H1 (cell line): ENCODE measurements around the gene DGKZ. TPM values are rescaled to one million over a fixed set of nuclear protein-coding genes. Genes with fewer than 3 reads are reported as not detected.

Experiments used
- CTCF ChIA-PET: fragments of 300-600 bp; sonication (Branson Sonifier 250); formaldehyde crosslinking; loops from one replicate; lab custom pipeline; 2021; ENCODE audit not compliant: partially characterized antibody; lab: Charles Lee
- POLR2A ChIA-PET: fragments of 300-600 bp; sonication (Branson Sonifier 250); formaldehyde crosslinking; loops from one replicate; lab custom pipeline; 2021; ENCODE audit warnings: inconsistent platforms; ENCODE audit not compliant: partially characterized antibody; lab: Charles Lee
- DNase-seq, 2 experiments: peaks; one replicate each; pipeline versions ENCODE4 v3.0.0 to v3.0.0-alpha.2; 2010 to 2022; ENCODE audit warnings: low spot score in 2 of 2, low read depth in 1 of 2, mixed read lengths in 1 of 2
- FAIRE-seq: peaks from 2 replicates; lab custom pipeline; 2011; peaks lifted over from hg19 to GRCh38; lab: Jason Lieb, UNC
- H2AFZ ChIP-seq: 2 replicates; pipeline ENCODE4 v1.8.1; 2012; ENCODE audit warnings: low read length, inconsistent platforms
- H2AK5ac ChIP-seq: 2 replicates; pipeline ENCODE4 v1.6.1; 2013; ENCODE audit warnings: low read depth, low read length
- H2BK120ac ChIP-seq: replicated peaks from 2 replicates; pipeline ENCODE3; 2013; ENCODE audit warnings: low read depth, low read length, inconsistent platforms
- H2BK12ac ChIP-seq: 2 replicates; pipeline ENCODE4 v1.6.1; 2013; ENCODE audit warnings: low read depth, low read length
- H2BK15ac ChIP-seq: 2 replicates; pipeline ENCODE4 v1.6.1; 2013; ENCODE audit warnings: low read length
- H2BK20ac ChIP-seq: 2 replicates; pipeline ENCODE4 v1.6.1; 2013; ENCODE audit warnings: low read length
- H2BK5ac ChIP-seq: 2 replicates; pipeline ENCODE4 v1.6.1; 2013; ENCODE audit warnings: low read depth, low read length
- H3K14ac ChIP-seq: 2 replicates; pipeline ENCODE4 v1.6.1; 2013; ENCODE audit warnings: inconsistent platforms; ENCODE audit not compliant: insufficient read length
- H3K18ac ChIP-seq: 2 replicates; pipeline ENCODE4 v1.6.1; 2013; ENCODE audit warnings: low read length; ENCODE audit errors: extremely low read depth
- H3K23ac ChIP-seq: 2 replicates; pipeline ENCODE4 v1.6.1; 2013; ENCODE audit warnings: inconsistent platforms; ENCODE audit not compliant: insufficient read length
- H3K23me2 ChIP-seq: 2 replicates; pipeline ENCODE4 v1.6.1; 2013; ENCODE audit warnings: low read depth, low read length
- H3K27ac ChIP-seq: 2 replicates; pipeline ENCODE4 v1.6.1; 2011; ENCODE audit warnings: low read depth, low read length, inconsistent platforms
- H3K27me3 ChIP-seq, 4 experiments: replicated peaks in 1 of 4; 1 replicate in 1 of 4; 2 replicates in 3 of 4; pipeline versions ENCODE4 v1.6.1 to v1.8.1; 2011 to 2013; ENCODE audit warnings: low read length in 3 of 4, mild to moderate bottlenecking in 3 of 4, inconsistent platforms in 2 of 4, mixed read lengths in 2 of 4, moderate library complexity in 1 of 4; ENCODE audit not compliant: control insufficient read depth in 3 of 4, insufficient read depth in 3 of 4; ENCODE audit errors: extremely low read depth in 1 of 4
- H3K36me3 ChIP-seq, 4 experiments: 2 replicates each; pipeline versions ENCODE4 v1.6.1 to v1.8.1; 2011 to 2013; ENCODE audit warnings: mild to moderate bottlenecking in 4 of 4, low read length in 3 of 4, moderate library complexity in 2 of 4, control low read depth in 1 of 4, inconsistent platforms in 1 of 4; ENCODE audit not compliant: insufficient read depth in 4 of 4, control insufficient read depth in 2 of 4
- H3K4ac ChIP-seq: replicated peaks from 2 replicates; pipeline ENCODE3; 2013; ENCODE audit warnings: low read length, low read depth, mixed read lengths, inconsistent platforms; ENCODE audit not compliant: insufficient read length
- H3K4me1 ChIP-seq, 4 experiments: replicated peaks in 1 of 4; 1 replicate in 1 of 4; 2 replicates in 3 of 4; pipeline versions ENCODE4 v1.6.1 to v1.8.1; 2011 to 2013; ENCODE audit warnings: low read length in 3 of 4, inconsistent platforms in 2 of 4, mixed read lengths in 1 of 4; ENCODE audit not compliant: insufficient read depth in 4 of 4, control insufficient read depth in 3 of 4
- H3K4me2 ChIP-seq, 2 experiments: 2 replicates each; pipeline versions ENCODE4 v1.6.1 to v1.8.1; 2011 to 2013; ENCODE audit warnings: low read depth in 2 of 2, low read length in 2 of 2, control low read depth in 1 of 2, inconsistent platforms in 1 of 2, mild to moderate bottlenecking in 1 of 2; ENCODE audit not compliant: insufficient read depth in 1 of 2
- H3K4me3 ChIP-seq, 4 experiments: fragments of 200-600, 300-600 bp in 1 of 4; sonication (generic), shearing (Covaris generic), sonication (Bioruptor Twin) in 1 of 4; 2 replicates each; pipeline versions ENCODE4 v1.5.1 to v1.8.1; 2011 to 2016; ENCODE audit warnings: low read length in 4 of 4, low read depth in 3 of 4, control low read depth in 2 of 4, inconsistent platforms in 2 of 4, mild to moderate bottlenecking in 2 of 4, mixed read lengths in 1 of 4, moderate library complexity in 1 of 4; ENCODE audit not compliant: insufficient read depth in 2 of 4; ENCODE audit errors: extremely low read depth in 1 of 4
- H3K56ac ChIP-seq: replicated peaks from 2 replicates; pipeline ENCODE3; 2013; ENCODE audit warnings: low read depth, mild to moderate bottlenecking, mixed read lengths, low read length, inconsistent platforms; ENCODE audit not compliant: insufficient read length
- H3K79me1 ChIP-seq: 2 replicates; pipeline ENCODE4 v1.6.1; 2013; ENCODE audit warnings: low read depth, low read length, control low read depth
- H3K79me2 ChIP-seq, 2 experiments: 2 replicates each; pipeline versions ENCODE4 v1.6.1 to v1.8.1; 2012 to 2013; ENCODE audit warnings: low read length in 2 of 2, mild to moderate bottlenecking in 2 of 2, inconsistent platforms in 1 of 2; ENCODE audit not compliant: insufficient read depth in 2 of 2, control insufficient read depth in 1 of 2
- H3K9ac ChIP-seq, 4 experiments: replicated peaks in 1 of 4; 1 replicate in 1 of 4; 2 replicates in 3 of 4; pipeline versions ENCODE4 v1.6.1 to v1.8.1; 2011 to 2013; ENCODE audit warnings: low read depth in 3 of 4, low read length in 3 of 4, control low read depth in 2 of 4, mild to moderate bottlenecking in 2 of 4, moderate library complexity in 2 of 4, inconsistent platforms in 1 of 4; ENCODE audit errors: extremely low read depth in 1 of 4
- H3K9me3 ChIP-seq, 2 experiments: 2 replicates each; pipeline versions ENCODE4 v1.6.1 to v1.8.1; 2012 to 2013; ENCODE audit warnings: mild to moderate bottlenecking in 2 of 2, moderate library complexity in 2 of 2, control low read depth in 1 of 2, inconsistent platforms in 1 of 2, low read depth in 1 of 2, low read length in 1 of 2, mixed read lengths in 1 of 2; ENCODE audit not compliant: insufficient read depth in 2 of 2
- H4K20me1 ChIP-seq, 2 experiments: replicated peaks in 1 of 2; 2 replicates each; pipeline versions ENCODE3 to v1.8.1; 2011 to 2013; ENCODE audit warnings: inconsistent platforms in 2 of 2, low read length in 2 of 2, mild to moderate bottlenecking in 1 of 2; ENCODE audit not compliant: insufficient read depth in 2 of 2, control insufficient read depth in 1 of 2
- H4K5ac ChIP-seq: 2 replicates; pipeline ENCODE4 v1.6.1; 2013; ENCODE audit warnings: low read length, low read depth, mixed read lengths, inconsistent platforms; ENCODE audit not compliant: insufficient read length
- H4K8ac ChIP-seq: 2 replicates; pipeline ENCODE4 v1.8.0; 2013; ENCODE audit warnings: mild to moderate bottlenecking, moderate library complexity, low read length, inconsistent platforms; ENCODE audit not compliant: insufficient read depth; ENCODE audit errors: extremely low read depth
- H4K91ac ChIP-seq: replicated peaks from 2 replicates; pipeline ENCODE3; 2013; ENCODE audit warnings: low read length, mixed read lengths, inconsistent platforms; ENCODE audit not compliant: insufficient read length
- BCL11A ChIP-seq, 2 experiments: IDR thresholded peaks; one replicate each; pipeline ENCODE4 v1.6.1; 2011; ENCODE audit warnings: low read depth in 2 of 2, low read length in 2 of 2, mild to moderate bottlenecking in 2 of 2
- CBX8 ChIP-seq: fragments of 300-800, 300-1000 bp; sonication (generic); IDR thresholded peaks from 2 replicates; pipeline ENCODE4 v1.7.1; 2016; ENCODE audit warnings: low read depth, low read length, borderline replicate concordance
- FOSL1 ChIP-seq: IDR thresholded peaks from 2 replicates; pipeline ENCODE4 v1.6.1; 2011; ENCODE audit warnings: mild to moderate bottlenecking, low read depth, low read length, moderate library complexity; ENCODE audit not compliant: insufficient read depth
- HDAC2 ChIP-seq, 2 experiments: fragments of 300-600 bp in 1 of 2; sonication (generic) in 1 of 2; IDR thresholded peaks; 2 replicates each; pipeline ENCODE4 v1.6.1; 2011 to 2012; ENCODE audit warnings: low read depth in 2 of 2, low read length in 2 of 2, mild to moderate bottlenecking in 2 of 2, moderate library complexity in 2 of 2, borderline replicate concordance in 1 of 2, inconsistent platforms in 1 of 2
- KDM5A ChIP-seq: fragments of 200-600 bp; IDR thresholded peaks from 2 replicates; pipeline ENCODE4 v1.7.1; 2012; ENCODE audit warnings: mild to moderate bottlenecking, low read length, inconsistent platforms, mixed read lengths
- PHF8 ChIP-seq: fragments of 200-600 bp; sonication (generic); conservative IDR thresholded peaks from 2 replicates; pipeline ENCODE4 v1.7.1; 2012; ENCODE audit warnings: low read depth, mild to moderate bottlenecking, inconsistent platforms, low read length, moderate library complexity
- RNF2 ChIP-seq: fragments of 200-900, 300-1000 bp; sonication (generic); IDR thresholded peaks from 2 replicates; pipeline ENCODE4 v1.7.1; 2016; ENCODE audit warnings: borderline replicate concordance, low read depth, mild to moderate bottlenecking, antibody characterized with exemption, low read length; ENCODE audit not compliant: poor library complexity, severe bottlenecking; ENCODE audit errors: missing control alignments
- SP1 ChIP-seq: IDR thresholded peaks from 2 replicates; pipeline ENCODE4 v1.6.1; 2011; ENCODE audit warnings: low read depth, low read length
- SP4 ChIP-seq: IDR thresholded peaks from 2 replicates; pipeline ENCODE4 v1.6.1; 2012; ENCODE audit warnings: low read length, inconsistent platforms
- TBP ChIP-seq: IDR thresholded peaks from 2 replicates; pipeline ENCODE4 v1.6.1; 2011; ENCODE audit warnings: low read depth, low read length, improper control_type of control experiment
- ZNF274 ChIP-seq: IDR thresholded peaks from 2 replicates; pipeline ENCODE4 v1.7.0; 2012; ENCODE audit warnings: low read length, borderline replicate concordance; ENCODE audit errors: extremely low read depth
- WGBS, 2 experiments: shearing (Covaris generic) in 1 of 2; methylation state at CpG; one replicate each; pipeline versions ENCODE4 v1.1.6 to v1.1.7; 2013 to 2015; ENCODE audit warnings: low lambda C conversion rate in 2 of 2, mixed read lengths in 2 of 2, inconsistent platforms in 1 of 2, low coverage in 1 of 2, missing lambda C conversion rate in 1 of 2; ENCODE audit not compliant: insufficient replicate concordance in 2 of 2, insufficient coverage in 1 of 2, insufficient read length in 1 of 2; ENCODE audit errors: extremely low coverage in 1 of 2, missing lambda C conversion rate in 1 of 2; 5-methylcytosine and 5-hydroxymethylcytosine counted together
- polyA plus RNA-seq, 7 experiments: library from polyadenylated mRNA; depleted of rRNA in 3 of 7; stranded (reverse) in 5 of 7; unstranded in 2 of 7; fragments of >200 nt in 5 of 7; fragments of 200-250 nt in 2 of 7; gene quantifications; 1 replicate in 5 of 7; 2 replicates in 1 of 7; 4 replicates in 1 of 7; pipeline versions ENCODE4 v1.2.1 to v1.2.3, GENCODE V29; 2011 to 2013; ENCODE audit warnings: missing spikeins in 2 of 7, mixed read lengths in 2 of 7
- total RNA-seq: library from RNA; stranded (reverse); fragmentation: NEBNext Ultra II Directional; extraction: Animal tissue kit (Norgen Biotek cat#: 25700); gene quantifications from 2 replicates; pipeline ENCODE4 v1.2.1, GENCODE V29; 2021
- TF ChIP-seq, protein P1 (sequence below): IDR thresholded peaks from 2 replicates; pipeline ENCODE4 v1.6.1; 2012; ENCODE audit warnings: inconsistent platforms

The DGKZ gene
- total and polyA plus RNA-seq, 2 of the 8 experiments (the other 6 are each of a cell fraction or from before 2014, with no cell fraction given), result 84.4 to 184 TPM

DNA sequence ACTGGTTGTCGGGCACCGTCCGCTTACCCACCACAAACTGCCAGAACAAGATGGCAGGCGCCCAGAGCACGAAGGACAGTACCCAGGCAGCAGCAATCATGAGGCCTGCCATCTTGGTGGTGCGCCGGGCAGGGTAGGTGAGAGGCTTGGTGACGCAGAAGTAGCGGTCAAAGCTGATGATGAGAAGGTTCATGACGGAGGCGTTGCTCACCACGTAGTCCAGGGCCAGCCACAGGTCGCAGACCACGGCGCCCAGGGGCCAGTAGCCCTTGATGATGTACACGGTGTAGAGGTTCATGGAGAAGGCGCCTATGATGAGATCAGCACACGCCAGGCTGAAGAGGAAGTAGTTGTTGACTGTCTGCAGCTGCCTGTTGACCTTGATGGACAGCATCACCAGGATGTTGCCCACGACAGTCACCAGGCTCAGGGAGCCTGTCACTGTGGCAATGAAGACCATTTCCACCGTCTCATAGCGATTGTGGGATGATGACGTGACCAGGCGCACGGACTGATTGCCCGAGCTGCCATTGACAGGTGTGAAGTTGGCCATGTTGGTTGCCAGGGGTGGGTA lies 38.8 kb downstream of the DGKZ start:
- Histone ChIP-seq H2BK5ac (no peak overlapping the region), H3K14ac (no peak overlapping the region), H3K36me3 (peaks cover 0 to 4% (median 0%) of the 10 kb centered on the region in 4 experiments; a peak in 2 of 8 replicates), H2AFZ (no peak overlapping the region), H3K79me2 (no peaks in the 10 kb centered on the region; a peak in 1 of 4 replicates), H2BK120ac (no peak overlapping the region), H3K9me3 (no peaks in the 10 kb centered on the region; a peak in 1 of 4 replicates), H2BK20ac (no peak overlapping the region), H3K4me3 (no peak overlapping the region), H3K23ac (no peak overlapping the region), H2BK15ac (no peak overlapping the region), H3K23me2 (peaks cover 16% of the 10 kb centered on the region; the same call in 1 of the 2 replicates), H3K9ac (no peak overlapping the region), H4K91ac (no peak overlapping the region), H3K56ac (no peak overlapping the region), H3K4me2 (no peak overlapping the region), H4K5ac (no peak overlapping the region), H3K4me1 (peaks cover 3 to 25% (median 21%) of the 10 kb centered on the region in 4 experiments), H3K79me1 (no peaks in the 10 kb centered on the region), H2BK12ac (no peak overlapping the region), H3K18ac (no peak overlapping the region), H4K20me1 (peaks cover 5 to 24% of the 10 kb centered on the region in 2 experiments), H4K8ac (no peak overlapping the region; the same call in 1 of the 2 replicates), H2AK5ac (no peak overlapping the region), H3K27ac (no peak overlapping the region), H3K27me3 (peaks cover 16 to 40% (median 33%) of the 10 kb centered on the region in 4 experiments), H3K4ac (no peak overlapping the region)
- CTCF ChIA-PET, result interaction anchor here (0.9 to 3.7 kb wide), 3 partner anchors 19 to 152 kb away, joined by 3 to 32 read pairs (median 3); no protein-coding TSS in a partner anchor
- 93% methylated on average over 25 of the region's 25 CpGs; no CpG with 5 or more reads in 1 of the 2 experiments for WGBS, 2 experiments
- FAIRE-seq (no peak), DNase-seq (no peak)
- POLR2A ChIA-PET, result interaction anchor here (1.0 kb wide), 1 partner anchor 143 kb away, joined by 3 read pairs; no protein-coding TSS in a partner anchor
- no peak for TF ChIP-seq HDAC2 (IDR thresholded peaks at IDR 0.05; ENCODE audit: borderline replicate concordance in 1 of 2, low read depth in 2 of 2, low read length in 2 of 2)
- no peak for TF ChIP-seq TBP
- TF ChIP-seq CBX8, result no peak
- TF ChIP-seq ZNF274, result no peak
- no peak for TF ChIP-seq FOSL1
- no peak for TF ChIP-seq SP4
- TF ChIP-seq PHF8, result no peak
- no peak for TF ChIP-seq KDM5A
- TF ChIP-seq, protein P1, sequence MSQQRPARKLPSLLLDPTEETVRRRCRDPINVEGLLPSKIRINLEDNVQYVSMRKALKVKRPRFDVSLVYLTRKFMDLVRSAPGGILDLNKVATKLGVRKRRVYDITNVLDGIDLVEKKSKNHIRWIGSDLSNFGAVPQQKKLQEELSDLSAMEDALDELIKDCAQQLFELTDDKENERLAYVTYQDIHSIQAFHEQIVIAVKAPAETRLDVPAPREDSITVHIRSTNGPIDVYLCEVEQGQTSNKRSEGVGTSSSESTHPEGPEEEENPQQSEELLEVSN, result no peak
- no peak for TF ChIP-seq SP1
- TF ChIP-seq RNF2, result no peak
- no peak for TF ChIP-seq BCL11A (IDR thresholded peaks at IDR 0.05; ENCODE audit: low read depth in 2 of 2, low read length in 2 of 2)
